ENCODE data around the gene ANKH.

GRCh38 chr5:14729448-14730385 is 141.9 kb downstream of the ANKH start:
- TF ChIP-seq CTCF (IDR thresholded peaks at IDR 0.05), result no peak
- no peak for TF ChIP-seq ZSCAN18 (CRISPR knock-in tag; IDR thresholded peaks at IDR 0.05)
- TF ChIP-seq TEAD4 (CRISPR knock-in tag; IDR thresholded peaks at IDR 0.05), result no peak
- TF ChIP-seq USF1 (CRISPR knock-in tag; IDR thresholded peaks at IDR 0.05), result no peak
- no peak for TF ChIP-seq FOXK1 (CRISPR knock-in tag; IDR thresholded peaks at IDR 0.05)
- TF ChIP-seq STAT6 (CRISPR knock-in tag; conservative IDR thresholded peaks at IDR 0.05; ENCODE audit: low read depth), result no peak
